Right ventricle myocardium superior (tissue), 1 donor: ENCODE measurements around the gene OXTR. TPM values are rescaled to one million over a fixed set of nuclear protein-coding genes. Genes with fewer than 3 reads are reported as not detected.
A peak's percentile ranks its signal among the peaks of the same experiment; 100 is the strongest.

Source experiments
- ATAC-seq: fragments of 200-7000 bp; cut with Tn5 transposase; one replicate; pipeline ENCODE4 v1.9.1; 2020; ENCODE audit warnings: mild to moderate bottlenecking; ENCODE audit not compliant: poor library complexity
- DNase-seq: peaks from one replicate; pipeline ENCODE4 v3.0.0-alpha.2; 2020
- intact Hi-C: fragments of 100-400 bp; cut with DNase I; formaldehyde crosslinking; loops from one replicate; pipeline ENCODE4 v1.11.2; 2022
- total RNA-seq: library from RNA; stranded (reverse); fragmentation: NEBNext Ultra II Directional; extraction: Animal tissue kit (Norgen Biotek cat#: 25700); gene quantifications from one replicate; pipeline ENCODE4 v1.2.1, GENCODE V29; 2021
- donor health status: DM: no; HTN: yes; CAD: no; lungs with severe emphysema.

The OXTR gene
- total RNA-seq, 1 donor from 2014 or later: 0.54 TPM

DNA sequence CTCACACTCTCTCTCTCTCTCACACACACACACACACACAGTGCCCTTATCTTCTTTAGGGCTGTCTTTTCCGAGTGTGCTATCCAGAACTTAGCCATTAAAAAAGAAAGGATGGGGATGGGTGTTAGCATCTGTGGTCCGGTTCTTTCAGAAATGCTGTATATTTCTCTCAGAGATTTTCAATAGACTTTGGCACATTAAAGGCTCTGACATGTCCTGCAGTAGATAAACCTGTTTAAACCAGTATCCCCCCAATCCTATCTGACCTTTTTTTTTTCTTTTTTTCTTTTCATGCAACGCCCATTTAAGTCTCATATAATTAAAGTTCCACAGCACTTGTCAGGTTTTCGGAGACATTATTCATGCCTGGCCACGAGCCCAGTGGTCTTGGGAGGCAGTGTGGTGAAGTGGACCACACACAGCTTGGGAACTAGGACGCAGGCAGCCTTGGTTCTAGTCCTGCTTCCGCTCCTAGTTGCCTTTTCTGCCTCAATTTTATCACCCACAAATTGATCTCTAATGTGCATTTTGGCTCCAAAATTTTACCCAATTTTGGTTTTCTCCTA is 22.6 kb downstream of the OXTR start:
- no peak for ATAC-seq
- no peak for DNase-seq
- intact Hi-C loops: no loop called here

DNA sequence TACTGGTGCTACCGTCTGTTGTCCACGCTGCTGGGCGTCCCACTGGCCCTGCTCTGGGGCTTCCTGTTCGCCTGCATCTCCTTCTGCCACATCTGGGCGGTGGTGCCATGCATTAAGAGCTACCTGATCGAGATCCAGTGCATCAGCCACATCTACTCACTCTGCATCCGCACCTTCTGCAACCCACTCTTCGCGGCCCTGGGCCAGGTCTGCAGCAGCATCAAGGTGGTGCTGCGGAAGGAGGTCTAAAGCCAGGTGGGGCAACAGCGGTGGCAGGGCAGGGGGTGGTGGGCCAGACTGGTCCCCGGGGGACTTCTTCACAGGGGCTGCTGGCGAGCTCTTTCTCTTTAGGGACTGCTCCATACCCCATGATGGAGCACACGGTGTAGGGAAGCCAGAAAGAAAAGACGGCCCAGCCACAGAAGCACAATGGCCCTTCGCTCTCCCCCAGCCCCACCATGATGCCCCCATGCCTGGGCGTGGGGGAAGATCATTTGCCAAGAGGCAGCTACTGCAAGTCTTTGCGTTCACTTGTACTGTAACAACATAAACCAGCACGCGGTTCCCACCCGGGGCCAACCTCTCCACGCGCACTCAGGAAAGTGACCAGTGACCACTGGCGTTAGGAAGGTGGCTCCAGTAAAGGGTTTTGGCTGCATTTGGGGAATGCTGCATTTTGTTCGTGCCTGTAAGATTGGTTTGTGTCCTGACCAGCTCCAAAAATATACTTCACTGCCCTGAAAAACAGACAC is 23.6 kb downstream of the OXTR start:
- no peak for DNase-seq
- intact Hi-C loops: no loop called here
- no peak for ATAC-seq

DNA sequence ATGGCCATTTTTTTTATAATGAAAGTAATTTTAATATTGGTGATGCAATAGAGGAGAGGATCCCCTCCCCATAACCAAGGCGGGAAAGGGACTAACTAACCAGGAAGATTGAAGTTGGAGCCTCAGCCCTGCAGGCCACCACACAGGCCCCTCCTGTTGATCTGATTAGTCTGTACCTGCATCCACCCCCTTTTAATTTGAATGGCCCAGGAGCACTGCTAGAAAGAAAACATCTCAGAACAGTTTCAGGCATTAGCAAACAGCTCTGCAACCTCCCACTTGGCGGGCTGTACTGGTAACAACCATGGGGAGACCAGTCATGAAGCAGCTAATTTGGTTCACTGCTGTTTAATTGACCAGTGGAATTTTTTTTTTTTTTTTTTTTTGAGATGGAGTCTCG is 25.5 kb downstream of the OXTR start:
- intact Hi-C loops: no loop called here
- DNase-seq (no peak), ATAC-seq (no peak)

DNA sequence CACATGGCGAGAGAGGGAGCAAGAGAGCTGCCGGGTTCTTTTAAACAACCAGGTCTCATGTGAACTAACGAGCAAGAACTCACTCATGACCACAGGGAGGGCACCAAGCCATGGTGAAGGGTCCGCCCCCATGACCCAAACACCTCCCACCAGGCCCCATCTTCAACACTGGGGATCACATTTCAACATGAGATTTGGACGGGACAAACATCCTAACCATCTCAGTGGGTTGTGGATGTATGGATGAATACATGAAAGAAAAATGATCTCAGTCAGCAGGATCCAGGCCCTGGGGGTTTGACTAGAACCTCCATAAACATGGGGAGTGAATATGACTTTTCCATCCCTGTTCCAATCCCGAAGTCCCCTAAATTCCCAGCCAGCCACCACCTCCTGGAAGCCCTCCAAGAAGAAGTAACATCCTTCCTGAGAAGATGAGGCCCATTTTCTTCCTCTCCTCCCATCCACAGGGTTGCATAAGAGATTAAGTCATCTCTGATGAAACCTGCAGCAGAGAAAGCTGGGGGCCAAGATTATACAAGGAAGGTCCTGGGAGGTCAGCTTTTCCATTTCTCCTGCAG is 26.3 kb downstream of the OXTR start:
- intact Hi-C loops: no loop called here
- no peak for DNase-seq
- ATAC-seq: no peak

DNA sequence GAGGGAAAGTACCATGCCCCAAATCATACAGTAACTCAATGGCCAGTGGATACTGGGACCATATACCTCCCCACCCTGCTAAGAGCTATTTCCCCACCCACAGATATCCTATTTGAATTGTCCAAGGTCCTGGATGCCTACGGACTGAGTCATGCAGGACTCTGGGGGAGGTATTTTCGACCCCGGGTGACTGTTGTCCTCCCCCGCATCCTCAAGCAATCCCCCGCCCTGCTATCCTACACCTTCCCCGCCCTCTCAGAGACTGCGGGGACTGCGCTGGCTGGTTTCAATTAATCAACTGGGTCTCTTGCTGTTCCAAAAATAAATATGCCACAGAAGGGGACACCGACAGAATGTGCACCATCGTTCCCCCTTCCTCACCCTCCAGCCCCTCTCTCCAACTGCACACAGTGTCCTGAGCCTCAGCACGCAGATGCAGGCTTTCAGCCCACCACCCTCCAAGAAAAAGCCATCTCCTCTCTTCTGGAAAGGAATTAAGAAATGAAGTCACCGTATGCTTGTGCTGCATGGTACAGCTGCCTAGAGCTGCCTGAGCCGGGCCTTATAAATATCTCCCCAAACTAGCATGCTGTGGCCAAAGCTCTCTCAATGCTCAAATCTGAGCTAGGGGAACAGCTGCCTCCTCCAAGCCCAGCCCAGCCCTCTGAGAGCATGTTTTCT is 27.7 kb downstream of the OXTR start:
- intact Hi-C loops: no loop called here
- DNase-seq (no peak), ATAC-seq (peak; percentile 65)

DNA sequence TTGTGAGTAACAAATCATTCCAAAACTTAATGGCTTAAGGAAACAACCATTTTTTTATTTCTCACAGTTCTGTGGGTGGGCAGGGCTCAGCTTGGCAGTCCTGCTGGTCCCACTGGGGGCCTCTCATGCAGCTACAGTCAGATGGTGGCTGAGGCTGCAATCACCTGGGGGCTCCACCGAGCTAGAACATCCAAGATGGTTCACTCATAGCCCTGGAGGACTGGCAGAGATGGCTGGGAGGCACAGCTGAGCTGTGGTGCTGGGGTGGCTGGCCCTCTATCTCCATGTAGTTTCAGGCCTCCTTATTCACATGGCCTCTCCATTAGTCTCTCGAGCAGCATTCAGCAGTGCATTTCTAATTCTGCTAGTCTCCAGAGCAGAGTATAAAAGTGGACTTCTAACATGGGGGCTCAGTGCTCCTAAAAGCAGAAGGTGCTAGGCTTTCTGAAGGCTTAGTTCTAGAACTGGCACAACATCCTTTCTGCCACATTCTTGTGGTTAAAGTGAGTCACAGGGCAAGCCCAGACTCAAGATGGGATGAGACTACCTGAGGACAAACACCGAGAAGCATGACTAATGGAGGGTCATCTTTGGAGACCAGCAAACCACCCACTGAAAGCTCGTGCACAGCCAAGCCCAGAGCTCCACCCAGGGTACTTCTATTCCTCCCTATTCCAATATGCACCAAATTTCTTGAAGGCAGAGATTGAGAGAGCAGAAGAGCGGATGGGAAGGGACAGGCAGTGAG is 29.5 kb downstream of the OXTR start:
- intact Hi-C loops: no loop called here
- DNase-seq (no peak), ATAC-seq (no peak)

DNA sequence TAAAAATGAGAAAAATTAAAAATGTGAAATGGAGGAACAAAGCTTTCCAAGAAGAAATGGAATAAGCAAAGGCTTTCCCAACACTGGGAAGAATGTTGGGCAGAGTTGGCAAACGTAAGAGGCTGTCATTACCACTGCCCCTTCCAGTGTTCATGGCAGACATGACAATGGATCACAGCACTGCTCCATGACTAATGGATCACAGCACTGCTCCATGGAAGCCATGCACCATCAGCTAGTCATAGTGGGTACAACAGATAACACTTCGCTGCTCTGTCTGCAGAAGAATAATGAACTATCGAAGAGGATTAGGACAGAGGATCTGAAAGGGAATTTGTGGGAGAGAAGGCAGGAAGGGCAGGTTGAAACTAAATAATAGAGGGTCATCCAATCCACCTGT is 30.8 kb downstream of the OXTR start:
- ATAC-seq (no peak), DNase-seq (no peak)
- intact Hi-C loops: no loop called here

DNA sequence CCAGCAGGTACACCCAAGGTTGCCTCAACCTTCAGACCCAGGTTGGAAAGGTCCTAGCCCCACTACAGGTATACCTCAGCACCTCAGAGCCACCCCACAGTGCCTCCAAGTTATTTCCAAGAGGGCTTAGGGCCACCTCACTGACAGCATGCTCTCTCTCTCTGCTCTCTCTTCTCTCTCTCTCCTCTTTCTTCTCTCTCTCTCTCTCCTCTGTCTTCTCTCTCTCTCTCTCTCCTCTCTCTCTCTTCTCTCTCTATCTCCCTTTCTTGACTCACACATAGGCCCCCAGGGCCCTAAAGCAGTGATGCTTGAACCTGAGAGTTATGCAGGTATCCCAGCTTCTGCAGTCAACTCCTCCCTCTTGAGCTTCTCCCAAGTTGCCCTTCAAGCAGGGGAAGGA is 31.6 kb downstream of the OXTR start:
- no peak for ATAC-seq
- no peak for DNase-seq
- intact Hi-C loops: no loop called here

DNA sequence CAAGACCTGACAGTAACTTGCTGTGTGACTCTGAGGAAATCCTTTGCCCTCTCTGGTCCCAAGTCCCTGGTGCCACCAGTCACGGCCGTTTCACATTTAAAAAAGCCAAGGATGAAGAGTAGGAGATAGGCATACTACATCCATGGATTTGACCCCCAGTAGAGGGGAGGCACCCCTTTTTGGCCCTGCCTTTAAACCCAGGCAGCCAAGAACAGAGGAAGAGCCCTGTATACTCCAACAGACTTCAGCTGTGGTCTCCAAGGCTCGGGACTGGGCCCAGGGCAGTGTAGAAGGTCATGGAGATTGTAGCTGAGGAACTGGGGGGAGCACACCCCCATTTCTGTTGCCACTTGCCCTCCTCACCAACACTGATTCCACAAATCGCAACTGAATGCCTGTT is 32.1 kb downstream of the OXTR start:
- intact Hi-C loops: no loop called here
- DNase-seq (no peak), ATAC-seq (no peak)

DNA sequence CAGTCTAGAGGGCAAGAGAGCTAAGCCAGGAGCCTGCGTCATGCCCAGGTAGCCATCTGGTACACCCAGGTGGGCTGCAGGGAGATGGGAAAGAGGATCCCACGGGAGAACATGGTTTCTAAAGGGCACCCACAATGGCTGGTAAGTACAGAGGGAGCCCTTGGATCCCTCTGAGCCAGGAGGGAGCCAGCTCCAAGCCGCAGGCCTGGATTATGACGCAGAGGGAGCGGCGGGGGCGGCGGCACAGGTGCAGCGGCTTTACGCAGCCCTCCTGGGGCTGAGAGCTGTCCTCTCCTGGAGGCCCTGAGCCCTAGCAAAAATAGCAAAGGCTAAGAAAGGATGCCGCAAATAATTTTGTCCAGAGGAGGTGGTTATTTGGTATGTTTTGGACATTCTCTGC is 33.0 kb downstream of the OXTR start:
- no peak for ATAC-seq
- DNase-seq: no peak
- intact Hi-C loops: no loop called here

DNA sequence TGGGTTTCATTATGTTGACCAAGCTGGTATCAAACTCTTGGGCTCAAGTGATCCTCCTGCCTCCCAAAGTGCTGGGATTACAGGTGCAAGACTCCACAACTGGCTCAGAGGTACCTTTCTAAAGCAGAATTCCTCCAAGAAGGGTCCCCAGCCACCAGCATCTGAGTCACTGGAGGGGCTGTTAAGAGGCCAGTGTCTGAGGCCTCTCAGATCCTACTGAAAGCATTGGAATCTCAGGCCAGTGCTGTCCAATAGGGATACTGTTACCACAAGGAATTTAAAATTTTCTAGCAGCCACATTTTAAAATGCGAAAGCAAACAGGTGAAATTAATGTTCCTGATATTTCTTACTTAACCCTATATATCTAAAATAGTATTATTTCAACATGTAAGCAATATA is 34.5 kb downstream of the OXTR start:
- no peak for DNase-seq
- intact Hi-C loops: no loop called here
- ATAC-seq: no peak

DNA sequence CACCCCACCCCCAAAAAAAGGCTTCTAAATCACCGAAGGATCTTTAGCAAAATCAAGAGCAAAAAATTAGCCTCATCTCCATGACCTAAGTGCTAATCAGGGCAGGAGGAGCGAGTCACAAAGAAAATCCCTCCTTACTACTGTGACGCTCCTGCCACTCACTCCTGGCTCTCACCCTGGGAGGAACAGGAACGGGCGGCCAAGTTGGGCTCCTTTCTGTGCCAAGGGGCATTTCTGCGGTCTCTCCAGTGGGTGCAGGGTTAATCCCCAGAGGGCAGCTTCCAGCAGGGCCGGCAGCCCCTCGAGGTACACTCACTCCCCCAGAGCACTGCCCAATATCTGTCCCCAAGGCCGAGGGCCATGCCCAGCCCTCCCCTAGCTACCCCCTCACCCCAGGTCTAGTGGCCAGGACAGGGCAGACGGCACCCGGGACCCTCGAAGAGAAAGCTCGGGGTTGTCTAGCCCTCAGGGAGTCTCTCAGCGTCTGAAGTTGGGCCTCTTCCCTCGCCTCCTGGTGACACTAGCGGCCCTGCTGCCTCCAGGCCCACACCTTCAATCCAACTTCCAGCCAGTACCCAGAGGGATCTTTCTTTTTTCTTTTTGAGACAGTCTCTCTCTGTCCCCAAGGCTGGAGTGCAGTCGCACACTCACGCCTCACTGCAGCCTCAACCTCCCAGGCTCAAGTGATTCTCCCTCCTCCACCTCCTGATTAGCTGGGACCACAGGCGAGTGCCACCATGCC is 35.1 kb downstream of the OXTR start:
- ATAC-seq (peak; percentile 89), DNase-seq (no peak)
- intact Hi-C loops: no loop called here

DNA sequence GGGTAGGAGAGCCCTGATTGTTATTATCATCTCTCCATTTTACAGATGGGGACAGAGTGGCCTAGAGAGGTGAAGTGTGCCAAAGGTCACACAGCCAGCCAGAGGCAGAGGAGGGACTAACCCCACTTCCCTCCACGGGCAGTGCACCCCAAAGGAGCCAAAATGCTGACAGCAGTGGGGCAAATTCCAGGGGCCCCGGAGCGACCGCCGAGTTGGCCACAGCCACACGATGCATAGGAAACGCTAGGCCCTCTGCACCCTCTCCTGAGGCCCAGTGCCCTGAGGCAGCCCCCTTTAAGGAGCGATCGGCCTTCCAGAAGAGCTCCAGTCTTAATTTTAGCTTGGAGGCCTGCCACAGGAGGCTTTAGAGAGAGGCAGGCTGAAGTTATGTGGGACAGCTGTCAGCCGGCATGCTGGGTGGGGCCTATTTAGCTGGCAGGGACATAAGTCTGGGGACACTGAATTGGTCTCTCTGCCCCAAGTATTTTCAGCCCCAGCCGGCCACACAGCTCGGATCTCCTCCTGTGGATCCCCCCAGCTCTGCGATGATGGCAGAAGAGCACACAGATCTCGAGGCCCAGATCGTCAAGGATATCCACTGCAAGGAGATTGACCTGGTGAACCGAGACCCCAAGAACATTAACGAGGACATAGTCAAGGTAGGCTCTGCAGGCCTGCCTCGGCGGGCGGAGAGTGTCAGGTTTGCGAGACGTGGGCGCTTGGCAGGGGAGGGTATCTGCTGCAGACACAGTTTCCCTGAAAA is 35.9 kb downstream of the OXTR start, which contains the start of gene CAV3:
CAV3 (plus strand) TSS at position 471 of the 763 bp plus-strand sequence; CDS start at position 546, 75 bp downstream.
- intact Hi-C loops: no loop called here
- DNase-seq (peak; percentile 55), ATAC-seq (peak; percentile 91)

DNA sequence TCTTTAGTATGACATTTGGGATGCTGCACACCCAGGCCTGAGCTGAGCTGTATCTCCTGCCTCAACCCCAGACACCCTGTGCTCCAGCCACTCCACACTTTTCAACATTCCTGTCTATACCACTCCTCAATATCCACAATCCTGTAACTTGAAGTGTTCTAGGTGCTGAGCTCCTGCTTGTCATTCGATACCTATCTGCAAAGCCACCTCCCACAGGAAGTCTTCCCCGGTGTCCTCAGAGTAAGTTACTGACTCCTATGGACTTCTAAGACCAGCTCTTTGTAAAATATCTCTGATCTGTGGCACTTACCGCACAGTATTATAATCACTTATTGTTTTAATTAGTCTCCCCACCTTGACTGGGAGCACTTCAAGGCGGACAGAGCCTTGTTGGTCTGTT is 37.0 kb downstream of the OXTR start:
- ATAC-seq: no peak
- intact Hi-C loops: no loop called here
- DNase-seq: no peak

DNA sequence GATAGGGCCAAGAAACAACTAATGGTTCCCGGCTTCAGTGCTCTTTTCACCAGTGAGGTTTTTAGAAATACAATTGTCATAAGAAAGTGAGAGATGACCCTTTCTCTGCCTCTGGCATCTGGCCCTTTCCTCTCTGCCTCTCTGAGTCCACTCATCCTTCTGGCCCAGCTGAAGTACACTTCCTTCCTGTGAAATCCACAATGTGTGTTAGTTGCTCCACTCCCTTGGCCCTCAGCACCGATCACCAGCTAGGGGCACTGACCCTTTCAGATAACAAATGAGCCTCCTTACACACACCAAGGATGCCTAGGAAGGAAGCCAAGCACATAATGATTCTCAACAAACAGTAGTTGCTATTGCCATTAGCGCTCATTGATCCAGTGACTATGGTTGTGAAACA is 38.8 kb downstream of the OXTR start:
- intact Hi-C loops: no loop called here
- ATAC-seq (no peak), DNase-seq (no peak)

DNA sequence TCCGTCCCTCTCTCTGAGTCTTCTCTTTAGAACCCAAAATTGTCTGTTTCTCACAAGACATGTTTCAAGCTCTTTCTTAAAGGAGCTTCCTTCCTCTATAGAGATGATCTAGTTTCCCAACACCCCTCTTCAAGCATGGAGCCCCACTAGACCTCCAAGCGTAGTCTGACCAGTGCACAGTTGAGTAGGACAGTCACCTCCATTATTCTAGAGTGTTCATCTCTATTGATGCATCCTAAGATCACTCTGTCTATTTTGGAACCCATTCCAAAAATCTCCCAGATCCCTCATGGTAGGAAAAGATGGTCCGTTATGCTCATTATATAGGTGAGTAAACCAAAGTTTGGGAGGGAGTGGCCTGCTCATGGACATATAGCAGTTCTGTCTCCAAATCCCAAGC is 39.9 kb downstream of the OXTR start:
- intact Hi-C loops: no loop called here
- ATAC-seq (no peak), DNase-seq (no peak)

DNA sequence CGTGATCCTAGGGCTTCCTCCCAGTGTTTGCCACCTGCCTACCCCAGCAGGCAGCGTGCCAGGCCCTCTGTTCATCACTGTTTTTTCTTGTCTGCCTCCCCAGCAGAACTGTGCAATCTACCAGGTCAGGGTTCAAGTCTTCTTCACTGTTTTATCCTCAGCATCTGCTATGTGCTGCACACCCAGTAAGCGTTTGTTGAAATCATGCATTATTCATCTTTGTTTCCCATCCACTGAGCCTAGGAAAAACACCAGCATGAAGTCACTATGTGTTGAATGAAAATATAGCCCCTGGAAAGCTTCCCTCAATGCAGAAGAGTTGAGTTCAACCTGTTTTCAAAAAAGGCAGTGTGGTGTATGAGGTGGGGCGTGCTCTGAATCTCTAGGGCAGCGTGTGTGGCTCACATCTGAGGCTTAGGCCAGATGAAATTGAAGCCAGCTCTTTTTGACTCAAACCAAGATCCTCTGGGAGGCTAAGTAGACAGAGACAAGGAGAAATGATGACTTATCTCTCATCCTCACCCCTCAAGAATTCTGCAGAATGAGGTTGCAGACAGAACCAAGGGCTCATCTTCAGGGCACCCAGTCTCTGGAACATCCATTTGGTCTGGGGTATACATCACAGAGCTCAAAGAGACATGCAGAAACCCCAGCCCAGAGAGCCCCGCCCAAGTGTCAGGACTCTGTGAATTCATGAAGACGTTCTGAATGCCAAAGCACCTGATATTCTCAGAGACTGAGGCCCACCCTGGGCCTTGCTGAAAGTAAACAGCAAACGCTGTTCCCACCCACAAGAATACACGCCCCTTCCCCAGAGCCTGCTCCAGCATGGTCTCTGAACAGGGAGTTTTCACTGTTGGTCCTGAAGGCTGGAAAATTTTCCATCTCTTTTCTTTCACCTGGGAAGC is 41.6 kb downstream of the OXTR start:
- intact Hi-C loops: no loop called here

More for the DNA sequence above, 41.6 kb downstream of the OXTR start:
- ATAC-seq (no peak), DNase-seq (no peak)
